Mucosa of rectum (tissue), 2 donors: ENCODE measurements around the gene CCDC8.
A peak's percentile ranks its signal among the peaks of the same experiment; 100 is the strongest.

Experiments
- H3K27ac ChIP-seq, 2 donors: one replicate each; pipeline ENCODE4 v1.7.0; 2013; ENCODE audit warnings: inconsistent platforms in 2 of 2, low read depth in 2 of 2, low read length in 2 of 2
- H3K27me3 ChIP-seq, 2 donors: one replicate each; pipeline ENCODE4 v1.7.0; 2013; ENCODE audit warnings: low read length in 2 of 2; ENCODE audit not compliant: control insufficient read depth in 2 of 2, insufficient read depth in 2 of 2
- H3K36me3 ChIP-seq, 2 donors: one replicate each; pipeline ENCODE4 v1.7.0; 2013; ENCODE audit warnings: low read length in 2 of 2; ENCODE audit not compliant: control insufficient read depth in 2 of 2, insufficient read depth in 2 of 2
- H3K4me1 ChIP-seq, 2 donors: one replicate each; pipeline ENCODE4 v1.7.0; 2013; ENCODE audit warnings: low read length in 2 of 2, mild to moderate bottlenecking in 1 of 2; ENCODE audit not compliant: control insufficient read depth in 2 of 2, insufficient read depth in 2 of 2
- H3K4me3 ChIP-seq, 2 donors: one replicate each; pipeline ENCODE4 v1.7.0; 2013; ENCODE audit warnings: low read length in 2 of 2
- H3K9ac ChIP-seq, 2 donors: one replicate each; pipeline ENCODE4 v1.7.0; 2013; ENCODE audit warnings: low read length in 2 of 2, low read depth in 1 of 2, mild to moderate bottlenecking in 1 of 2
- H3K9me3 ChIP-seq, 2 donors: one replicate each; pipeline ENCODE4 v1.7.0; 2013; ENCODE audit warnings: low read length in 2 of 2; ENCODE audit not compliant: control insufficient read depth in 2 of 2
- donor health status: healthy.
- donor health status: Normal muscosa, but diverticular disease.

CCDC8 gene

GRCh38 chr19:46413262-46414031 is at the start of gene CCDC8:
TSS of gene CCDC8 (minus strand) at chr19:46413564. CDS start at chr19:46412810, 754 bp downstream.
- peaks cover 0 to 2% of the 10 kb centered on the region in 2 donors for H3K4me1 ChIP-seq
- H3K9me3 ChIP-seq = no peaks in the 10 kb centered on the region
- H3K27me3 ChIP-seq = peaks cover 23 to 38% of the 10 kb centered on the region in 2 donors
- H3K9ac ChIP-seq = peak within 1 kb of the TSS; percentile 32 to 51
- no peaks in the 10 kb centered on the region for H3K36me3 ChIP-seq
- peak within 1 kb of the TSS; percentile 13 to 43 for H3K27ac ChIP-seq
- peak within 1 kb of the TSS; percentile 47 to 67 for H3K4me3 ChIP-seq

GRCh38 chr19:46461537-46461936 is 48.2 kb upstream of the CCDC8 start:
- Histone ChIP-seq H3K4me3 (no peak overlapping the region), H3K27me3 (no peaks in the 10 kb centered on the region), H3K9ac (no peak overlapping the region), H3K4me1 (no peaks in the 10 kb centered on the region), H3K36me3 (no peaks in the 10 kb centered on the region), H3K9me3 (no peaks in the 10 kb centered on the region), H3K27ac (no peak overlapping the region)

DNA sequence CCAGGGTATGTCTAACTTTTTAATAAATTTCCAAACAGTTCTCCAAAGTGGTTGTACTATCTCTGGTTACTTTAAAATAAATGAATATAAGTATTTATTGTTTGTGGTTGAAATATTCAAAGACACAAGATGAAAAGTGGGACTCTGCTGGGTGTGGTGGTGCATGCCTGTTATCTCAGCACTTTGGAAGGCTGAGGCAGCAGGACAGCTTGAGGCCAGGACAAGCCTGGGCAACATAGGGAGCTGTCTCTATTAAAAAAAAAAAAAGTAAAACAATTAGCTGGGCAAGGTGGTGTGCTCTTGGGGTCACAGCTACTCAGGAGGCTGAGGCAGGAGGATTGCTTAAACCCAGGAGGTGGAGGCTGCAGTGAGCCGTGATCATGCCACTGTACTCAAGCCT is 47.6 kb upstream of the CCDC8 start:
- Histone ChIP-seq H3K4me1 (no peaks in the 10 kb centered on the region), H3K9ac (no peak overlapping the region), H3K36me3 (no peaks in the 10 kb centered on the region), H3K27ac (no peak overlapping the region), H3K27me3 (no peaks in the 10 kb centered on the region), H3K9me3 (no peaks in the 10 kb centered on the region), H3K4me3 (no peak overlapping the region)

DNA sequence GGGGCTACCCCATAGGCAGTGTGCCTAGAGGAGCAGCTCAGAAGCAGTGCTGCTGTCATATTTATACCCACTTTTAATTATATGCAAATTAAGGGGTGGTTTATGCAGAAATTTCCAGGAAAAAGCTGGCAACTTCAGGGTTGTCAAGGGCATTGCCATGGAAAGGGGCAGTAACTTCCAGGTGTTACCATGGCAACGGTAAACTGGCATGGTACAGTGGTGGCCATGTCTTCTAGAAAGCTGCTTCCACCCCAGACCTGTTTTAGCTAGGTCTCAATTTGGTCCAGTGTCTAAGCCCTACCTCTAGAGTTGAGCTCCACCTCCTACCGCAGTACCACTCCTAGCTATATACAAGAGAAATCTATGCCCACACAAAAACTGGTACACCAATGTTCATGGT is 46.7 kb upstream of the CCDC8 start:
- Histone ChIP-seq H3K4me1 (no peaks in the 10 kb centered on the region), H3K27me3 (no peaks in the 10 kb centered on the region), H3K4me3 (no peak overlapping the region), H3K27ac (no peak overlapping the region), H3K9ac (no peak overlapping the region), H3K36me3 (no peaks in the 10 kb centered on the region), H3K9me3 (no peaks in the 10 kb centered on the region)

DNA sequence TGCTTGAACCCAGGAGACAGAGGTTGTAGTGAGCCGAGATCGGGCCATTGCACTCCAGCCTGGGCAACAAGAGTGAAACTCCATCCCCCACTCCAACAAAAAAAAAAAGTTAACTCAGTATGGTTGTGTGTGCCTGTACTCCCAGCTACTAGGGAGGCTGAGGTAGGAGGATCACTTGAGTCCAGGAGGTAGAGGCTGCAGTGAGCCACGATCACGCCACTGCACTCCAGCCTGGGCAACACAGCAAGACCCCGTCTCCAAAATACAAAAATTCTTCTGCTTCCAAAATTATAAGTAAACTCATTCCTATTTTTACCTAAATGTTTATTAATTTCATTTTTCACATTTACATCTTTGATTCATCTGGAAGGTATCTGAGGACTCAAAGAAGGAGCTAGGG is 43.6 kb upstream of the CCDC8 start:
- Histone ChIP-seq H3K9ac (no peak overlapping the region), H3K27me3 (peaks cover 0 to 3% of the 10 kb centered on the region in 2 donors), H3K27ac (no peak overlapping the region), H3K9me3 (no peaks in the 10 kb centered on the region), H3K4me3 (no peak overlapping the region), H3K36me3 (no peaks in the 10 kb centered on the region), H3K4me1 (no peaks in the 10 kb centered on the region)

DNA sequence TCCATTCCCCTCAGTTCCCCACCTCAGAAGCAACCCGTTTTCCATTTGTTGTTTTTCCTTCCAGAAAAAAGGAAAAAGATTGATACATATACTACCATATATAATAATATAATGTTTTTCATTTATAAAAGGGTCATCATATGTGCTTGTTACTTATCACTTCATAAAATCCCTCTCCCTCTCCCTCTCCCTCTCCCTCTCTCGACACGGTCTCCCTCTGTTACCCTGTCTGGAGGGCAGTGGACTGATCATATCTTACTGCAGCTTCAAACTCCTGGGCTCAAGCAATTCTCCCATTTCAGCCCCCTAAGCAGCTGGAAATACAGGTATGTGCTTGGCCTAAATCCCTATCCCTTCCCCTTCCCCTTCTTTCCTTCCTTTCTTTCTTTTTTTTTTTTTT is 40.9 kb upstream of the CCDC8 start:
- no peak overlapping the region for H3K9ac ChIP-seq
- H3K36me3 ChIP-seq = no peaks in the 10 kb centered on the region
- no peak overlapping the region for H3K27ac ChIP-seq
- H3K27me3 ChIP-seq = peaks cover 0 to 9% of the 10 kb centered on the region in 2 donors
- H3K4me1 ChIP-seq = no peaks in the 10 kb centered on the region
- no peaks in the 10 kb centered on the region for H3K9me3 ChIP-seq
- H3K4me3 ChIP-seq = no peak overlapping the region

DNA sequence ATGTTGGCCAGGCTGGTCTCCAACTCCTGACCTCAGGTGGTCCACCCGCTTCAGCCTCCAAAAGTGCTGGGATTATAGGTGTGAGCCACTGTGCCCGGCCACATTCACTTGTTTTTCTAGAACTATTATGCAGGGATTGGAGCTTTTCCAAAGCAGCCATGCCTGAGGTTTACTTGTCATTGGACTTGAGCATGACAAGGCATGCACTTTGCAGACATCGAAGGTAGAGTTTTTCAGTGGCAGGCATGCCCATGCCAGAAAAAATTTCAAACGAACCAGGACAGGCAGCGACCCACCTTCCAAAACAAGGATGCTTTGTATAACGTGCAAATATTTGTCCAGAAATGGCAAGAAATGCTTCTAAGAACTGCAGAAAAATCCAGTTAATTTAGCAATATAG is 40.3 kb upstream of the CCDC8 start:
- Histone ChIP-seq H3K27ac (no peak overlapping the region), H3K4me3 (no peak overlapping the region), H3K4me1 (no peaks in the 10 kb centered on the region), H3K36me3 (no peaks in the 10 kb centered on the region), H3K9me3 (no peaks in the 10 kb centered on the region), H3K27me3 (peaks cover 0 to 9% of the 10 kb centered on the region in 2 donors), H3K9ac (no peak overlapping the region)

- no peak overlapping the region for H3K27ac ChIP-seq
- no peaks in the 10 kb centered on the region for H3K36me3 ChIP-seq
- no peak overlapping the region for H3K4me3 ChIP-seq
- peaks cover 0 to 9% of the 10 kb centered on the region in 2 donors for H3K27me3 ChIP-seq
- no peaks in the 10 kb centered on the region for H3K9me3 ChIP-seq
- no peak overlapping the region for H3K9ac ChIP-seq
- H3K4me1 ChIP-seq = no peaks in the 10 kb centered on the region
Measured at GRCh38 chr19:46452186-46452585, 38.8 kb upstream of the CCDC8 start.

DNA sequence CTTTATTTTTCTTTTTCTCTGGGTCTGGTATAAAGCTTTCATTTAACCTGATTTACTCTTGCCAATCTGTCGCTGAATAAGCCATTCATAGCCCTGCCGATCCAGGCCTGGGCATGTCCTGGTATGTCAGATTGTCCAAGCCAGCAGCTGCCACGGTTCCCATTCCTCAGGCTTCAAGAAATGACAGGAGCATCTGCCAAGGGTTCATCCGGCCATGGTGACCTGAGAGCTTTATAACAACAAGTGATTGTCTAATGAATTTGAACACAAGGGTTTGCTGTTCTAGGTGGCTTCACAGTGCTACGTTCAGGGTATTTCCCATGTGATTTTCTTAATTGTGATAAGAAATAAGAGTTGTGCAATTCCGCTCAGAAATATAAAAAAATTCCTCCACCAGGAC is 38.0 kb upstream of the CCDC8 start:
- H3K9ac ChIP-seq = no peak overlapping the region
- no peaks in the 10 kb centered on the region for H3K9me3 ChIP-seq
- H3K36me3 ChIP-seq = no peaks in the 10 kb centered on the region
- no peaks in the 10 kb centered on the region for H3K4me1 ChIP-seq
- H3K27ac ChIP-seq = no peak overlapping the region
- H3K4me3 ChIP-seq = no peak overlapping the region
- peaks cover 0 to 9% of the 10 kb centered on the region in 2 donors for H3K27me3 ChIP-seq

GRCh38 chr19:46450737-46451136 is 37.4 kb upstream of the CCDC8 start:
- H3K9me3 ChIP-seq = no peaks in the 10 kb centered on the region
- no peaks in the 10 kb centered on the region for H3K36me3 ChIP-seq
- no peak overlapping the region for H3K27ac ChIP-seq
- peaks cover 0 to 9% of the 10 kb centered on the region in 2 donors for H3K27me3 ChIP-seq
- H3K4me3 ChIP-seq = no peak overlapping the region
- no peak overlapping the region for H3K9ac ChIP-seq
- H3K4me1 ChIP-seq = no peaks in the 10 kb centered on the region
